ENCODE results near the gene NID2.

The NID2 gene

DNA sequence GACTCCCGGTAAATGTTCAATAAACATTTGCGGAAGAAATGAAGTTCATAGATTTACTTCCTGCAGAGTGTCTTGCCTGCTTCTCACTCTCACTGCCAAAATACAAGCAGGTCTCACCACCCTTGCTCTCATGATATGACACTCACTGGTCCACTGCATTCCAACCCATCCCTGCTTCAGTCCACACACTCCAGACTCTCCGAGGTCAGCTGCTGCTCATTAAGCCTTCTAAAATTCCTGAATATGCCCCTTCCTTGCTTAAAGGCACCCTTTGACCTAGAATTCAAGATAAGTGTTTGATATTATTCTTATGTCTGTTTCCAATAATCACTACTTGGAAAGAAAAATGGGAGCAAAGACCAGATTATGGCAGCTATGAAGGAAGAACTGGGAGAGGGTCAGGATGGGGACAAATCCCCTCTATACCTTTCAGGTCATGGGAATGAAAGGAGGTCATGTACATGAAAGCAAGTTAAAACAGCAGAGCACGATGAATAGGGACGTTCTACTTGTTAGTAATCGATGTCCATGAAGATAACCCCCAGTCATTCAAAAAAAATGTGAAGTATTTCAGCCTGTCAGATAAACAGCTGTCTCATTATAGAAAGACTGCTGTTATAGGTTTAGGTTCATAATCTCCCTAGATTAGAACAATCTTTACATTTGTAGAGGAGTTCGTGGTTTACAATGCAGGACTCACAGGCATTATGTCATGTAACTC is 10.5 kb upstream of the NID2 start:
- DNase-seq (ENCODE audit: low spot score) = no peak

DNA sequence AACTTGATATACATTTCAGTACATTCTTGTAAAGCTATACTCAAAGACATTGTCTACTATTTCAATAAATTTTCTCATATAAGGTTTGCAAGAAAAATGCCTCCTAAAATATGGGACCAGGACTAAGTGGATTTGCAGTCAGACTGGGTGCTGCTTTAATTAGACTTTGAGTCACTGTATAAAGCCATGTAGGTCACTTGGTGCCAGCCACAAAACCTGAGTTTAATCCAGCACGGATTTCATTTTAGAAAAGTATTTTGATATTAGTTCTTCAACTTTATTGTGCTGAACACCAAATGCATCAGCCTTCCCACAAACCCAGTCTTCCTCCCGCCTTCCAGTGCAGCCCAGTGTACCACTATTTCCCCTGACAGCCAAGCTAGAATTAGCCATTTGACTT is 9.9 kb upstream of the NID2 start:
- no peak for DNase-seq (ENCODE audit: low spot score)

GRCh38 chr14:52078095-52078531 is 9.3 kb upstream of the NID2 start:
- no peak for DNase-seq (ENCODE audit: low spot score)

- no peak for DNase-seq (ENCODE audit: low spot score)
These were observed 8.6 kb upstream of the NID2 start for GRCh38 chr14:52077256-52077979.

GRCh38 chr14:52076334-52076733 is 7.5 kb upstream of the NID2 start:
- DNase-seq (ENCODE audit: low spot score) = no peak

GRCh38 chr14:52075371-52075770 is 6.5 kb upstream of the NID2 start:
- no peak for DNase-seq (ENCODE audit: low spot score)

GRCh38 chr14:52073251-52073650 is 4.4 kb upstream of the NID2 start:
- no peak for DNase-seq (ENCODE audit: low spot score)

DNA sequence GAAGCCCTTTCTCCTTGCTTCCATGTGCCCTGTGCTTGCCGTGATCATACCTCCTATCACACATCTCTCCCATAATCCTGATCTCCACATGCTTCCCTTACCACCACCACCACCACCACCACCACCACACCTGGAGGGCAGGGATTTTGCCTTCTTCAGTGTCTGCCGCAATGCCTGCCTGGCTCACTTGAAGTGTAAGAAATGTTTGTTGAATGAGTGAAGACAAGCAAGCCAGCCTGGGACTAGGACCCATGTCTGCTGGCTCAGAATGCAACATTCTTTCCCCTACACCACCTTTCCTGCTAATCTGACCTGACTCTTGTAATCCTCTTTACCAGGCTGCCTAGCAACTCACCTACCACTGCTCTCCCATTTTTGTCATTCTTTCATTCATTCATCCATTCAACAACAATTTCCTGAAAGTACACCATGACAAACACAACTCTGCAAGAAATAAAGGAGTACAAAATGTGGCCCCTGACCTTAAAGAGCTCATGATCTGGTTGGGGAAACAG is 3.5 kb upstream of the NID2 start:
- DNase-seq (ENCODE audit: low spot score) = no peak

- peak; percentile 19 for DNase-seq (ENCODE audit: low spot score)
These were observed 2.8 kb upstream of the NID2 start for GRCh38 chr14:52071675-52072074.

DNA sequence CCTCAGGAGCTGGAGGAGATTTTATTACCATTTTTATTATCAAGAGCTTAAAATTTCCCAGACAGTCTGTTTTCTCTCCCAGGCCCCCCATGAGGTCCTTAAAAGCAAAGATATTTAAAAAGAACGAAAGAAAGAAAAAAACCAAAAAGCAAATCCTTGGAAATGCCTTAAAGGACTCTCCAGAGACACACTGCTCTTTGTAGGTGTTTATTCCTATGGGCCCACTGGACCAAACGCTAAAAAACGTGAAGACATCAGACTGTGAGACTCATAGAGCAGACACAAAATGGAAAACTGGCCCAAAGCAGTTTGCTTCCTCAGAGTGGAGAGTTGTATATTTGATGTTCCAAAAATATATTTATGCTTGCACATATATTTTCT is 1.2 kb upstream of the NID2 start:
- no peak for DNase-seq (ENCODE audit: low spot score)

DNA sequence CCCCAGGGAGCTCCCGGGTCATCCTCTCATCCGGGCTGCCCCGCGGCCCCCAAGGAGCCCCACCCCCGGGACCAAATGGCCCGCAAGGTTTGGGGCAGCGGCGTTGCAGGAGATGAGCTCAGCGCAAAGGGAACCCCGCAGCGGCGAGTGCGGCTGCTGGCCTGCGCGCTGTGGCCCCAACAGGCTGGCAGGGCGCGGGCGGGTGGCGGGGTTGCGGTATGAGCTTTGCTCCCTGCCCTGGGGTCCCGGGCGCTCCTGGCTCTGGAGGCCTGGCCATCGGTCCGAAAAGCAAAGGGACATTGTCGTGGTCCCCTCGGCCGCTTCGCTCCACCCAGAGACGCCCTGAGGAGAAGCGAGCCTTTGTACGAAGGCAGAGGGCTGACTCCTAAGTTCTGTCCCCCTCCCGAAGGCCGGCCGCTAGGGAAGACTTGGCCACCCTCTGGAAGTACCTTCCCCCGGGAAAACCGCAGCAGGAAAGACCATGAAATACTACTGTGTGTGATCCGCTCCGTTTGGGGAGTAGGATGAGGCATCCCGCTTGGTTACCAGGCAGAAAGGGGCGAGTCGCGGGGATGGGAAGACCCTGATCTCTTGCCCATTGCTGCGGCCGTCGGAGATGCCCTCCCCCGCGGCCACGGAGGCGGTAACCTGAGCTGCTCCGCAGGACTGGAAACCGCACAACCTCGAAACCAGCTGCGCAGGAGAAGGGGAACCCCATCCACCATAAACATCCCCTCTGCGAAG is 620 bp upstream of the NID2 start:
- DNase-seq (ENCODE audit: low spot score) = no peak

DNA sequence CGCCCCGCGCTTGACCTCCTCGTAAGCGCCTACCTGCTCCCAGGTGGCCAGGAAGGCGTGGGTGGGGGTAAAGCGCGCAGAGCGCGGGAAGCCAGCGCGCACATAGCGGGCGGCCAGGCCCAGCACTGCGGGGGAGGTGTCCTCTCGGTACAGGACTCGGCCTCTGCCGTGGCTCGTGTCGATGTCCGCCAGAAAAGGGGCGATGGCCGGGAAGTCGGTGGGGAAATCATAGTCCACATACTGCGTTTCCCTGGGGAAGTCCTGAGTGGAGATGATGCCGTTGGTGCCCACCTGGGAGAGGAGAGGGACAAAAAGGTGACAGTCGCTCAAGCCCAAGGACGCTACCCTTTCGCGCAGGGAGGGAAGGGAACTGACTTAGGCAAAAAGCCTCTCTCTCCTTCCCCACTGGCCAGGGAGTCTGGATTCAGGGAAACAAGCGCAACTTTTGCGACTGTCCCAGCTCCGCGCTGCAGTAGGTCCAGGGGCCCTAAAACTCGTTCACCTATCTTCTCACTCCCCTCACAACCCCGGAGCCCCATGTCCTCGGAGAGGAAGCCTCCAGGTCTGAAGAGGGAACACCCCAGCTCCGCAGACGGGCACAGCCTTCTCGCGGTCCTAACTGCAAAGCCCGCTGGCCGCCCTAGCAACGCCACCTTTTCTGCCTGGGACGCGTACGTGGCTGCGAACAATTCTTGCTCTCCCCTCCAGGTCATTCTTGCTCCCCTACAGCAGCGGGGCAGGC is 815 bp downstream of the NID2 start:
- DNase-seq (ENCODE audit: low spot score) = no peak

DNA sequence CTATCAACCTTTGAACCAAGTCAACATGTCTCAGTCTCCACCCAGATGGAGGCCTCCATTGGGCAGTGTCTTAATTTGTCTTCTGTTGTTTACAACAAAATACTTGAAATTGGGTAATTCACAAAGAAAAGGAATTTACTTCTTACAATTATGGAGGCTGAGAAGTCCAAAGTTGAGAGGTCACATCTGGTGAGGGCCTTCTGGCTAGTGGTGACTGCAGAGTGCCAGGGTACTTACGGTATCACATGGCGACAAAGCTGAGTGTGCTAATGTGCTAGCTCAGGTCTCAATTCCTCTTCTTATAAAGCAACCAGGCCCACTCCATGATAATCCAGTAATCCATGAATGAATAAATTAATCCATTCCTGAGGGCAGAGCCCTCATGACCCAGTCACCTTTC is 4.7 kb downstream of the NID2 start:
- DNase-seq (ENCODE audit: low spot score) = no peak

DNA sequence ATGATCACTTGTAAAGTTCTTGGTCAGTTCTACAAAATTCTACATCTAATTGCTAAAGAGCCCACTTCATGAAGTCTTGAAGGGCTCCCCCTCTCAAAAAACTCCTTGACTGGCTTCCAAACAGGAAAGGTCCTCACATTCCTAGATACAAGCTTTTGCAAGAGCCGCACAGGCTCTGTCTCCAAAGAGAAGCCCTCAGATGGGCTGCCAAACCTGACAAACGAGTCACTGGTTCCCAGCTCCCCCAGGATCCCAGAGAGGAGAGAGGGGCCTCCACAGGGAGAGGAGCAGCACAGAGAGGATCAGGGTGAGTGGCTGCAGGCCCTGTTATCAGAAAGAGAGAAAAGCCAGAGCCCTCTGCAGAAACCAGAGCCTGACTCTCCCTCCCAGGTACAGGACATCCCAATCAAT is 5.8 kb downstream of the NID2 start:
- no peak for DNase-seq (ENCODE audit: low spot score)

DNA sequence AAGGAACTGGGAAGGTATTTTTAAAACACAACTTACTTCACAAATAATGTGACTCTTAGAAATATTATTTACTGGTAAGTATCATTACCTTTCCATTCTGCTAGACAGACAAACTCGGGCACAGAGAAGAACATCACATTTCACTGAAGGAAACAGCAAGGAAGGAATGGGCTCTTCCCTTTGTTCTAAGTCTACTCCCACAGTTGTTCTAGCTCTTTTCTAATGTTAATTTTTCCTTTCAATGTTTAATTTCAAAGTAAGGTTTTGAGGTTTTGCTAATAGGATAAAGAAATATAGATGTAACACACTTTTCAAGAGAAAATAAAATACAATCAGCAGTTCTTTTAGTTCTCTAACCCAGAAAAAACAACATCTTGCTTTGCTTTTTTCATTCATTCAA is 7.0 kb downstream of the NID2 start:
- no peak for DNase-seq (ENCODE audit: low spot score)

GRCh38 chr14:52061390-52061789 is 7.5 kb downstream of the NID2 start:
- DNase-seq (ENCODE audit: low spot score) = no peak

DNA sequence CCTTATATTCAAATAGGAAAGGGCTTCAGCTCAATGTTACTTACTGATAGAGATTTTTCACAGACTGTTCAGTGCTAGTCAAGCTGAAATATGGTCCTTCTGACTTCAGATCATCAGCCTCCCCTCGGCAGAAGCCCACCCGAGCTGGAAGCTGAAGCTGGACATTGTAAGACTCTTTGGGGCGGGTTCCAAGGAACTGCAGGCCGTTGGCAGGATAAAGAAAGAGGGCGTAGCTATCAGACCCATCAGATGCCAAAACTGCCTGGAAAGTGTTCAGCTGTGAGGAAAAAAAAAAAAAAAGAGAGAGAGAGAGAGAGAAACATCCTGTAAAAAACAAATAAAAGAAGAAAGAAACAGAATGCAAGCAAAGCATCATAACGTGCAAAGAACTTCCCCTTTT is 8.8 kb downstream of the NID2 start:
- DNase-seq (ENCODE audit: low spot score) = peak; percentile 15

GRCh38 chr14:52059649-52060048 is 9.2 kb downstream of the NID2 start:
- no peak for DNase-seq (ENCODE audit: low spot score)

- no peak for DNase-seq (ENCODE audit: low spot score)
These were observed 10.5 kb downstream of the NID2 start for GRCh38 chr14:52058341-52058740.

DNA sequence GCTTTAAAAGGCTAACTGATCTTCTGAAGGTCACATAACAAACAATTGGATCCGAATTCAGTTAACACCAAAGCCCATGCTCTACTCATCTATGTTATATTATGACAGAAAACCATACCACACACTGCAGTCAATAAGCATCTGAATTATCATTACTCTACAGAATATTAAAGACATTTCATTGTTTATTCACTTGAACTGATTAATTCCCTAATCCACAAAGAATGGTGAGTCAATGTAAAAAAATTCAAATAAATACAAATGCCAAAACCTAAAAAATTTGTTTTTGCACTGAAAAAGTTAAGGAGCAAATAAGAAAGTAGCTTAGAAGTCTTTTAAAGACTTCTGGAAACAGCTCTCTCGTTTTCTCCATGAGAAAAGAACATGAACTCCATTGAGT is 13.7 kb downstream of the NID2 start:
- DNase-seq (ENCODE audit: low spot score) = no peak

DNA sequence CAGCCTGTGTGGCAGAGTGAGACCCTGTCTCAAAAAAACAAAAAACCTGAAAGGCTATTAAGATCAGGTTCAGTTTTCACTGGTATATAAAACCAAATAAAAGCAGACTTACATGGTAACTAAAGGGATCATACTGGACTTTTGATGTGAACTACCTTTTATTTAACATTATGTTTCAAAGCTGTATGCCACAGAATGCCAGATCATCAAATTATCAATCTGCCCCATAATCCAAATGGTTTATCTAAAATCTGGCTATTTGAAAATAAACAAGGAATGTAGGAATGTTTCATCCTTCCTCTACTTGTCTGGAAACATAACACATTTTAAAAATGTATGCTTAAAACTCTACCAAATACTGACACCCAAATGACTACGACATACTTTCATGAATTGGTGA is 14.2 kb downstream of the NID2 start:
- DNase-seq (ENCODE audit: low spot score) = no peak

GRCh38 chr14:52053044-52053443 is 15.8 kb downstream of the NID2 start:
- DNase-seq (ENCODE audit: low spot score) = no peak

Measured in cerebellar cortex (tissue), 1 donor.